SK-MEL-5 (cell line): Measurements from ENCODE around the gene SETD2. TPM values are rescaled to one million over a fixed set of nuclear protein-coding genes. Genes with fewer than 3 reads are reported as not detected.
A peak's percentile ranks its signal among the peaks of the same experiment; 100 is the strongest.
"Not testable (repeated sequence)": the region's sequence is repeated elsewhere in the genome, so short reads cannot be mapped to it uniquely, and the experiment has no call there.

ENCODE experiments used
- DNase-seq: peaks from one replicate; pipeline ENCODE4 v3.0.0-alpha.2; 2016; ENCODE audit warnings: low read depth, low spot score
- in situ Hi-C: cut with HindIII; loops from 2 replicates; pipeline ENCODE4 v1.10.0; 2016; ENCODE audit warnings: low sequenced_read_pairs, high pct_unique_total_duplicates, low pct_unique_long_range_greater_than_20kb
- total RNA-seq: library from RNA; depleted of rRNA; stranded (reverse); fragments of >200 nt; shearing (Covaris generic); gene quantifications from 2 replicates; pipeline ENCODE4 v1.2.3, GENCODE V29; 2014

SETD2 gene
- total RNA-seq, 1 experiment from 2014 or later, result 17.1 TPM

- DNase-seq, result no peak
- in situ Hi-C loops, result no loop called here
Measured at GRCh38 chr3:47065681-47066080, 98.2 kb downstream of the SETD2 start.

- in situ Hi-C loops, result no loop called here
- DNase-seq, result no peak
Measured at GRCh38 chr3:47065058-47065457, 98.9 kb downstream of the SETD2 start.

GRCh38 chr3:47057212-47057671 is 106.7 kb downstream of the SETD2 start:
- no peak for DNase-seq
- in situ Hi-C loops, result no loop called here

- DNase-seq, result no peak
- in situ Hi-C loops, result no loop called here
Measured at GRCh38 chr3:47056705-47057104, 107.2 kb downstream of the SETD2 start.

- in situ Hi-C loops, result no loop called here
Measured at GRCh38 chr3:47054412-47054811, 109.5 kb downstream of the SETD2 start.

GRCh38 chr3:47047673-47048072 is 116.2 kb downstream of the SETD2 start:
- no peak for DNase-seq
- in situ Hi-C loops, result no loop called here

More at GRCh38 chr3:47054412-47054811, 109.5 kb downstream of the SETD2 start:
- DNase-seq, result no peak

- in situ Hi-C loops, result no loop called here
- no peak for DNase-seq
Measured at GRCh38 chr3:47047069-47047468, 116.8 kb downstream of the SETD2 start.

- in situ Hi-C loops, result no loop called here
- DNase-seq, result no peak
Measured at GRCh38 chr3:47042231-47042791, 121.6 kb downstream of the SETD2 start.

GRCh38 chr3:47041114-47041513 is 122.8 kb downstream of the SETD2 start:
- in situ Hi-C loops, result no loop called here
- no peak for DNase-seq

- in situ Hi-C loops, DNase-seq: not testable (repeated sequence)
Measured at GRCh38 chr3:47037302-47037701, 126.6 kb downstream of the SETD2 start.

GRCh38 chr3:47036145-47036544 is 127.8 kb downstream of the SETD2 start:
- in situ Hi-C loops, result no loop called here
- DNase-seq, result no peak

- DNase-seq, result no peak
- in situ Hi-C loops, result no loop called here
Measured at GRCh38 chr3:47035645-47036044, 128.3 kb downstream of the SETD2 start.

- in situ Hi-C loops, result no loop called here
- DNase-seq, result peak; percentile 71
Measured at GRCh38 chr3:47034868-47035489, 128.9 kb downstream of the SETD2 start.

- in situ Hi-C loops, DNase-seq: not testable (repeated sequence)
Measured at GRCh38 chr3:47031041-47031440, 132.9 kb downstream of the SETD2 start.

GRCh38 chr3:47028667-47029066 is 135.2 kb downstream of the SETD2 start:
- no peak for DNase-seq
- in situ Hi-C loops, result no loop called here

GRCh38 chr3:47028146-47028545 is 135.8 kb downstream of the SETD2 start:
- in situ Hi-C loops, result no loop called here
- no peak for DNase-seq

- in situ Hi-C loops, DNase-seq: not testable (repeated sequence)
Measured at GRCh38 chr3:47026432-47026831, 137.5 kb downstream of the SETD2 start.

- in situ Hi-C loops, result no loop called here
- no peak for DNase-seq
Measured at GRCh38 chr3:47024932-47025331, 139.0 kb downstream of the SETD2 start.

- in situ Hi-C loops, result no loop called here
Measured at GRCh38 chr3:47022641-47023071, 141.3 kb downstream of the SETD2 start.

More at GRCh38 chr3:47022641-47023071, 141.3 kb downstream of the SETD2 start:
- DNase-seq, result no peak
